Esophagus muscularis mucosa (tissue), 4 donors: Measurements from ENCODE around the gene GLI3.

Experiments
- EP300 ChIP-seq: sonication (generic); formaldehyde crosslinking; IDR thresholded peaks from one replicate; pipeline ENCODE4 v1.6.1; 2017; ENCODE audit warnings: antibody characterized with exemption
- POLR2A ChIP-seq: fragments of 450-650 bp; IDR thresholded peaks from one replicate; pipeline ENCODE4 v1.6.1; 2017; ENCODE audit warnings: antibody characterized with exemption, moderate library complexity, mild to moderate bottlenecking, low read depth
- TF ChIP-seq, protein P1 (sequence below), 3 experiments: fragments of 200-600 bp in 2 of 3; fragments of 450-650 bp in 1 of 3; sonication (generic) in 2 of 3; IDR thresholded peaks; one replicate each; pipeline ENCODE4 v1.5.1; 2017 to 2019; ENCODE audit warnings: antibody characterized with exemption in 3 of 3, mild to moderate bottlenecking in 2 of 3, moderate library complexity in 1 of 3

DNA sequence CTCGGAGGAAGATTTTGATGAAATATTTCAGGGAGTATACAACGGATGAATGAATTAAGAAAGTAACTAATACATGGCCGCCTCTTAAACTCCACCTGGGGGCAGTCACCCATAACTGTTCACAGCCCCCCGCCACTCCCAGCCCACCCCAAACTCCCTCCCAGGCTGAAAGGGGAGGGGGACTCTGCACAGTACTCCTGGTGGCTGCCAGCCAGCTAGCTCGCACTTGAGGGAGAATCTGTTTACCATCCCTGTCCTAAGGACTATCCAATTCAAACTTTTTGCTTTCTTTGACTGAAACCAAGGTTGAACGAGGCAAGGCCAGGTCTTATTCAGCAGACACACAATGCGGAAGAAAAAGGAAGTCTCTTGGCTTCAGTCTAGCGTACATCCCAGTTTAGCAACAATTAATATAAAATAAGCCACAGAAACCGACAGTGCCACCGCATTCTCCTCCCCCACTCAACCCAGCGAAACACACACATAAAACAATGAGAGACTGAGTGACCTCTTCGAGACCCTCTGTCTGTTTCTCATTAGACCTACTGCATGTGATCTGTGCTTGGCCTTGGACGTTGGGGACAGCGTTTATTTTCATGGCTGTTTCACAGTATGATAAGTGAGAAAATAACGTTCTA lies 219.5 kb downstream of the GLI3 start:
- TF ChIP-seq, protein P1, sequence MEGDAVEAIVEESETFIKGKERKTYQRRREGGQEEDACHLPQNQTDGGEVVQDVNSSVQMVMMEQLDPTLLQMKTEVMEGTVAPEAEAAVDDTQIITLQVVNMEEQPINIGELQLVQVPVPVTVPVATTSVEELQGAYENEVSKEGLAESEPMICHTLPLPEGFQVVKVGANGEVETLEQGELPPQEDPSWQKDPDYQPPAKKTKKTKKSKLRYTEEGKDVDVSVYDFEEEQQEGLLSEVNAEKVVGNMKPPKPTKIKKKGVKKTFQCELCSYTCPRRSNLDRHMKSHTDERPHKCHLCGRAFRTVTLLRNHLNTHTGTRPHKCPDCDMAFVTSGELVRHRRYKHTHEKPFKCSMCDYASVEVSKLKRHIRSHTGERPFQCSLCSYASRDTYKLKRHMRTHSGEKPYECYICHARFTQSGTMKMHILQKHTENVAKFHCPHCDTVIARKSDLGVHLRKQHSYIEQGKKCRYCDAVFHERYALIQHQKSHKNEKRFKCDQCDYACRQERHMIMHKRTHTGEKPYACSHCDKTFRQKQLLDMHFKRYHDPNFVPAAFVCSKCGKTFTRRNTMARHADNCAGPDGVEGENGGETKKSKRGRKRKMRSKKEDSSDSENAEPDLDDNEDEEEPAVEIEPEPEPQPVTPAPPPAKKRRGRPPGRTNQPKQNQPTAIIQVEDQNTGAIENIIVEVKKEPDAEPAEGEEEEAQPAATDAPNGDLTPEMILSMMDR (IDR thresholded peaks at IDR 0.05), result no peak
- no peak for TF ChIP-seq EP300
- TF ChIP-seq POLR2A, result no peak
